Hepatocyte (in vitro differentiated cells): Measurements from ENCODE around the gene ANXA1.
"Not testable (repeated sequence)": the region's sequence is repeated elsewhere in the genome, so short reads cannot be mapped to it uniquely, and the experiment has no call there.

Source experiments
- EZH2 ChIP-seq: fragments of 200-600 bp; sonication (generic); IDR thresholded peaks from 2 replicates; pipeline ENCODE4 v1.6.1; 2016; ENCODE audit warnings: antibody characterized with exemption, mild to moderate bottlenecking, borderline replicate concordance
- TF ChIP-seq, protein P1 (sequence below): fragments of 200-600 bp; sonication (generic); IDR thresholded peaks from 2 replicates; pipeline ENCODE4 v1.5.1; 2016; ENCODE audit warnings: antibody characterized with exemption, mild to moderate bottlenecking; ENCODE audit not compliant: poor library complexity

- TF ChIP-seq, protein P1, sequence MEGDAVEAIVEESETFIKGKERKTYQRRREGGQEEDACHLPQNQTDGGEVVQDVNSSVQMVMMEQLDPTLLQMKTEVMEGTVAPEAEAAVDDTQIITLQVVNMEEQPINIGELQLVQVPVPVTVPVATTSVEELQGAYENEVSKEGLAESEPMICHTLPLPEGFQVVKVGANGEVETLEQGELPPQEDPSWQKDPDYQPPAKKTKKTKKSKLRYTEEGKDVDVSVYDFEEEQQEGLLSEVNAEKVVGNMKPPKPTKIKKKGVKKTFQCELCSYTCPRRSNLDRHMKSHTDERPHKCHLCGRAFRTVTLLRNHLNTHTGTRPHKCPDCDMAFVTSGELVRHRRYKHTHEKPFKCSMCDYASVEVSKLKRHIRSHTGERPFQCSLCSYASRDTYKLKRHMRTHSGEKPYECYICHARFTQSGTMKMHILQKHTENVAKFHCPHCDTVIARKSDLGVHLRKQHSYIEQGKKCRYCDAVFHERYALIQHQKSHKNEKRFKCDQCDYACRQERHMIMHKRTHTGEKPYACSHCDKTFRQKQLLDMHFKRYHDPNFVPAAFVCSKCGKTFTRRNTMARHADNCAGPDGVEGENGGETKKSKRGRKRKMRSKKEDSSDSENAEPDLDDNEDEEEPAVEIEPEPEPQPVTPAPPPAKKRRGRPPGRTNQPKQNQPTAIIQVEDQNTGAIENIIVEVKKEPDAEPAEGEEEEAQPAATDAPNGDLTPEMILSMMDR: not testable (repeated sequence)
- TF ChIP-seq EZH2: not testable (repeated sequence)
Observed at GRCh38 chr9:73191109-73191508, 39.4 kb downstream of the ANXA1 start.
